Measurements from ENCODE around the gene LMO7.
A peak's percentile ranks its signal among the peaks of the same experiment; 100 is the strongest.
"Not testable (repeated sequence)": the region's sequence is repeated elsewhere in the genome, so short reads cannot be mapped to it uniquely, and the experiment has no call there.

Gene LMO7

DNA sequence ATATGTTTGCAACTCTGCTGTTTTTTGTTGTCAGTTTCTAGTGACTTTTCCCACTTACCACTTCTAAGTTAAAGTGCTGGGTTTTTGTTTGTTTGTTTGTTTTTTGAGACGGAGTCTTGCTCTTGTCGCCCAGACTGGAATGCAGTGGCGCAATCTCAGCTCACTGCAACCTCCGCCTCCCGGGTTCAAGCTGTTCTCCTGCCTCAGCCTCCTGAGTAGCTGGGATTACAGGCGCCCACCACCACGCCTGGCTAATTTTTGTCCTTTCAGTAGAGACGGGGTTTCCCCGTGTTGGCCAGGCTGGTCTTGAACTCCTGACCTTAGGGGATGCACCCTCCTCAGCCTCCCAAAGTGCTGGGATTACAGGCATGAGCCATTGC, 157.0 kb downstream of the LMO7 start:
- H3K36me3 Mint-ChIP-seq (ENCODE audit: low read depth); H3K4me1 Mint-ChIP-seq (ENCODE audit: low read depth); H3K27ac Mint-ChIP-seq; H3K4me3 Mint-ChIP-seq; H3K27me3 Mint-ChIP-seq (ENCODE audit: low read depth); H3K9me3 Mint-ChIP-seq: not testable (repeated sequence)

DNA sequence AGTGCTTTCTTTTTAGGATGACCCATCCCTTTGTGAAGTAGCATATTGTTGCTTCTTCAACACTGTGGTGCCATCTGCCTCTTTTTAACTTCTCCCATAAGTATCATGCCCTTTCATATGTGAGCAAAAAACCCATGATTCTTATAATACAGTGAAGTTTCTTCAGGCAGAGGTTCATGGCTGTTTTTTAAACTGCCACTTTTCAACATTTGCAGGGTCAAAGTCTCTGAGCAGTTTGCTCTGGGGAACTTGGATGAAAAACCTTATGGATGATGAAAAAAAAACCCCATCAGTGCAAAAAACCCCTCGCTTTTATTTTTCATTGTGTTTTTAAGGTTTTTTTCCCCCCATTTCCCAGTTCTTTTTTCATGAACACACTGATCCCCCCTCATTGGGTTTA, 158.5 kb downstream of the LMO7 start:
- Mint-ChIP-seq H3K27ac (no peak overlapping the region), H3K27me3 (ENCODE audit: low read depth) (no peaks in the 10 kb centered on the region), H3K4me1 (ENCODE audit: low read depth) (peaks cover 17% of the 10 kb centered on the region), H3K4me3 (no peak overlapping the region), H3K9me3 (no peaks in the 10 kb centered on the region), H3K36me3 (ENCODE audit: low read depth) (peaks cover 9% of the 10 kb centered on the region)

DNA sequence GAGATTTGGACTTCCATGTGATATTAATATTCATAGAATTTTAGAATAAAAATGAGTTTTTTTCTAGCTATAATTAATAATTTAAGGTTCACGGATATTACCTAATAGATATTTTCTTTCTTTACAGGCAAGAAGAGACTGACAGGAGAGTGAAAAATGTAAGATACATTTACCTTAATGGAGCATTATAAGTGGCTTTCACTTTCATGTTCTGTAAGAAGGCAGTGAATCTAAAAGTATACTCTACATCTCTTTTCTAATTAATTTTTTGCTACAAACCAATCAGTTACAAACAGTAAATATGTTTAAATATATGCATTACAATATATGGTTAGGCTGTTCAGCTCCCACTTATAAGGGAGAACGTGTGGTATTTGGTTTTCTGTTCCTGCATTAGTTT, 159.1 kb downstream of the LMO7 start:
- Mint-ChIP-seq H3K36me3 (ENCODE audit: low read depth) (peaks cover 9% of the 10 kb centered on the region), H3K4me3 (no peak overlapping the region), H3K27me3 (ENCODE audit: low read depth) (no peaks in the 10 kb centered on the region), H3K27ac (no peak overlapping the region), H3K9me3 (no peaks in the 10 kb centered on the region), H3K4me1 (ENCODE audit: low read depth) (peaks cover 20% of the 10 kb centered on the region)

DNA sequence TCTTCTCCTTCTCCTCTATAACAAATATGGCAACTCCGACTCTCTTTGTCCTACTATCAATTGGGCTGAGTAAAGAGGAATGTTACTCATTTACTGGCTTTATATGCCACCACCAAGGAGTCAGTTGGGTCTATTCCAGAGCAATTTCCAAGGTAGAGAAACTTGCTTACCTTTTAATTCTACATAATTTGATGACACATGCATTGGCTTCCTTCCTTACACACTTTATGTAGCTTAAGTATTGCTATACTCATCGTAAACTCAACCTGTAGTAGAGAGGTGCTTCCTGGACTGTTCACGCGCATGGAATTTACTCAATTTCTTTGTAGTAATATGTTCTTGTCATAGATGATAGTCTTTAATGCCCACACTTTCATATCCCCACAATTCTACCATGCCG, 160.7 kb downstream of the LMO7 start:
- Mint-ChIP-seq H3K9me3 (no peaks in the 10 kb centered on the region), H3K27ac (no peak overlapping the region), H3K4me3 (no peak overlapping the region), H3K27me3 (ENCODE audit: low read depth) (no peaks in the 10 kb centered on the region), H3K36me3 (ENCODE audit: low read depth) (peaks cover 7% of the 10 kb centered on the region), H3K4me1 (ENCODE audit: low read depth) (peaks cover 25% of the 10 kb centered on the region)

DNA sequence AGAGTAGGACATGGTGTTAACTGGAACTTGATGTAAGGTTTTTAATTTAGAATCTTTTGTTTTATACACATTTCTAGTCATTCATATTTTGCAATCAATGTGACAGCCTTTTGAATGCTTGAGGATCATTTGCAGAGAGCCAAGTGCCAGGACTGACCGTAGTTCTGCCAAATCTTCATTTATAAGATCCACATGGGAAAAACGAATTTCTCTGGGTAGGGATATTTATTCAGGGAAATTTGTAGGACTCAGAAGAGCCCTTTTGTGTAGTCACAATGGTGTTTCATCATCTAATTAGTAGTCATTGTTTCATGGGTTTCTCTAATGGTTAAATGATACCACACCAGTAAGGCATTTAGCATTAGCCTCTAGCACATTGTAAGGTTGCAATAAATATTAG, 161.1 kb downstream of the LMO7 start:
- Mint-ChIP-seq H3K36me3 (ENCODE audit: low read depth) (peaks cover 8% of the 10 kb centered on the region), H3K4me3 (no peak overlapping the region), H3K4me1 (ENCODE audit: low read depth) (peaks cover 26% of the 10 kb centered on the region), H3K27ac (no peak overlapping the region), H3K9me3 (no peaks in the 10 kb centered on the region), H3K27me3 (ENCODE audit: low read depth) (no peaks in the 10 kb centered on the region)

DNA sequence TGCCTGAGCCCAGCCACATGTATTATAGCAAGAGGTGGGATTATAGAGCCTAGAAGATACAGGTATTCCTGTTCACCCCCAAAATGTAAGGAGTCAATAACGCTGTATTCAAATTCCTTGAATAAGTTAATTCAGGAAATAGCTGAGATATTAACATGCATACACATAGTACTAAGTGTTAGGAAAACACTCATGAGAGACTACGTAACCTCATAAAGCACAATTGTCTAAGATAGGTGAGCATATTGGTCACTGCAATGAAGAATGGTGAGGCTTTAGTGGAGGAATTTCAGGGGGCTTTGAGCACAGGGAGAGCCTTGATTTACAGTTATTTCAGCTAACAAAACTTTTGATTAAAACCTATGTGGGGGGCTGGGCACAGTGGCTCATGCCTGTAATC, 161.6 kb downstream of the LMO7 start:
- Mint-ChIP-seq H3K36me3 (ENCODE audit: low read depth) (peaks cover 8% of the 10 kb centered on the region), H3K27ac (no peak overlapping the region), H3K4me1 (ENCODE audit: low read depth) (peaks cover 31% of the 10 kb centered on the region)

DNA sequence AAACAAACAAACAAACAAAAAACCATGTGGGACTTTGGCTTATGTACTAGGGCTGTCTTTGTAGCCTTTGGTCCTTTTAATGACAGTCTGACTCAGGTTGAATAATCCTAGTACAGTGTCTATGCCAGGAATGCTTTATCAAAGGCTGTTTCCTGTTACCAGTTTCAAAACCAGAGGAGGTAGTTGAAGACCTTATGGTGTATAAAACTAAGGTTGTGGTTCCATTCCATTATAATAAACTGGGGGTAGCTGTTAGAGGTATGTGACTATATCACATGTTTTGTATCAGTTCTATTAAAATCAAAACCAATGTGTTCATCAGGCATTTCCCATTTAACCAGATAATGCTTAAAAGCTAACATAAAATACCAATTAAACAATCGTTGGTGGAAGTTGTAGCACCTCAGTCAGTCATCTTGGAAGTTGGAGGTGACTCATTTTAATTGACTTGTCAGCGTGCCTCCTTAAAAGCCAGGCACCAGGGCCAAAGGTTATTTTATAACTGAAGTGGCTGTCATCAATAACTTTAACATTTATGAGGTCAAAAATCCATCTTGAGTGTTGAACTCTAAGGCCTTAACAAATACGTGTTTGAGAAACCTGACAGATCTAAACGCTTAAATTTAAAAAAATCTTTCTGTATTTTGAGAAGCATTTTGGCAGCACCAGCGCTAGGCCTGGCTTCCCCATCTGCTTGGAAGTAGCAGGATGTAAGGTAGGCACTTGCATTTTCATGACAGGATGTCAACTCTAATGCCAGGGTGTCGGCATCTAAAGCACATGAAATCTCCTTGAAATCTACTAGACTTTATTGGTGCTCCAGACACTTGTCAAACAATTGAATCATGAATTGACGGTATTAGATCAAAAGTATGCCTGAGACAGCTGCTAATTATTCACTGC, 162.5 kb downstream of the LMO7 start:
- H3K9me3 Mint-ChIP-seq = no peaks in the 10 kb centered on the region
- H3K27ac Mint-ChIP-seq = no peak overlapping the region
- H3K4me3 Mint-ChIP-seq = no peak overlapping the region
- peaks cover 40% of the 10 kb centered on the region for H3K4me1 Mint-ChIP-seq (ENCODE audit: low read depth)
- no peaks in the 10 kb centered on the region for H3K27me3 Mint-ChIP-seq (ENCODE audit: low read depth)
- H3K36me3 Mint-ChIP-seq (ENCODE audit: low read depth) = peaks cover 8% of the 10 kb centered on the region

More for the DNA sequence above, 161.6 kb downstream of the LMO7 start:
- H3K4me3 Mint-ChIP-seq = no peak overlapping the region
- H3K9me3 Mint-ChIP-seq = no peaks in the 10 kb centered on the region
- H3K27me3 Mint-ChIP-seq (ENCODE audit: low read depth) = no peaks in the 10 kb centered on the region

DNA sequence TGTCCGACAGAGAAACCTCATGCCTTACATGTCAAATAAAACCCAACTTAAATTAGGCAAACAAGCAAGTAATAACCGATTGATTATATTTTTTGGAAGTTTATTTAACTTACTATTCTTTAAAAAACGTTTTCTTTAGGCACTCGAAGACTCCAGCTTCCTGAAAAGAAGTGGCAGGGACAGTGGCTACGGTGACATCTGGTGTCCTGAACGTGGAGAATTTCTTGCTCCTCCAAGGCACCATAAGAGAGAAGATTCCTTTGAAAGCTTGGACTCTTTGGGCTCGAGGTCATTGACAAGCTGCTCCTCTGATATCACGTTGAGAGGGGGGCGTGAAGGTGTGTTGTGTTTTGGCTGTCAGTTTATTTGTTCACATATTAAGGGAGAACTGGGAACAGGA, 164.4 kb downstream of the LMO7 start:
- Mint-ChIP-seq H3K27me3 (ENCODE audit: low read depth) (no peaks in the 10 kb centered on the region), H3K36me3 (ENCODE audit: low read depth) (peaks cover 8% of the 10 kb centered on the region), H3K4me3 (no peak overlapping the region), H3K4me1 (ENCODE audit: low read depth) (peaks cover 39% of the 10 kb centered on the region), H3K9me3 (no peaks in the 10 kb centered on the region), H3K27ac (no peak overlapping the region)

DNA sequence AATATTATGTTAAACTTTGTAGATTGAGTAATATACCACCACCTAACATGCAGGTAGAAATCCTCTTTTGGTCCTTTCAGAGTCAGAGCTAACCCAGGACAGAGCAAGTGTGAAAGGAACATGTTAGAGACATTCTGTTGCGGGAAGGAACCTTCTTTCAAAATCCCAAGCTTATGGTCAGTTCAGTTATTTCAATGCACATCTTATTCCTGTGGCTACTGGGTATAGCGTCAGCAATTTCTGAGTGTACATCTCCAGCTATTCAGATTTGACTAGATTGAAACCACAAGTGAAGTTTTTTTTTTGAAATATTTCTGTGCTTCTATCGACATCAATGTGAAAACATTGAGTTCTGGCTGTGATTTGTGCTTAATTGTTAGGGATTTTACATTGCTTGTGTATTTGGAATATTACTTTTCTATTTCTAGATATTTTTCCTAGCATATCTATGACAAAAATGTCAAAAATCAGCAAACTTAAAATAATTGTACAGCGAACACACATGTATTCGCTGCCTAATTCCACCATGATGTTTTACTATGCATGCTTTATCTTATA, 165.3 kb downstream of the LMO7 start:
- Mint-ChIP-seq H3K4me1 (ENCODE audit: low read depth) (peaks cover 39% of the 10 kb centered on the region), H3K27ac (no peak overlapping the region), H3K36me3 (ENCODE audit: low read depth) (peaks cover 8% of the 10 kb centered on the region), H3K9me3 (no peaks in the 10 kb centered on the region), H3K4me3 (no peak overlapping the region), H3K27me3 (ENCODE audit: low read depth) (no peaks in the 10 kb centered on the region)

DNA sequence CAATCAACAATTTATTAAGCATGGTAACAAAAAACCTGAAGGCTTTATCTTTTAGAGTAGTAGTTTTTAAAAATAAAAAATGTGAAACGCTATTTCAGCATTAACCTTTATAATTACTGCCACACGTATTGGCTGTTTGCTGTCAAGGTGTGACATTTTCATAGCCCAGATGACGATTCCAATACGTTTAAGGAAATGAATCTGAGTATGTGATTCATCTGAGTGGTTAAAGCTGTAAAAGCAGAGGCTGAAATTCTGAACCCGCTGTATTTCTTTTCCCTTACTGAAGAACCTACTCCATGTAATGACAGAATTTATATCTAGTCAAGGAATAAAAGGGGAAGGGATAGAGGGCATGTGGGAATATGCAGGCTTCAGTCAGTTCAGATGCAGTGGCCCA, 166.0 kb downstream of the LMO7 start:
- Mint-ChIP-seq H3K4me3 (no peak overlapping the region), H3K4me1 (ENCODE audit: low read depth) (peaks cover 39% of the 10 kb centered on the region), H3K27me3 (ENCODE audit: low read depth) (no peaks in the 10 kb centered on the region), H3K9me3 (no peaks in the 10 kb centered on the region), H3K27ac (peak overlapping the region; percentile 11), H3K36me3 (ENCODE audit: low read depth) (peaks cover 8% of the 10 kb centered on the region)

DNA sequence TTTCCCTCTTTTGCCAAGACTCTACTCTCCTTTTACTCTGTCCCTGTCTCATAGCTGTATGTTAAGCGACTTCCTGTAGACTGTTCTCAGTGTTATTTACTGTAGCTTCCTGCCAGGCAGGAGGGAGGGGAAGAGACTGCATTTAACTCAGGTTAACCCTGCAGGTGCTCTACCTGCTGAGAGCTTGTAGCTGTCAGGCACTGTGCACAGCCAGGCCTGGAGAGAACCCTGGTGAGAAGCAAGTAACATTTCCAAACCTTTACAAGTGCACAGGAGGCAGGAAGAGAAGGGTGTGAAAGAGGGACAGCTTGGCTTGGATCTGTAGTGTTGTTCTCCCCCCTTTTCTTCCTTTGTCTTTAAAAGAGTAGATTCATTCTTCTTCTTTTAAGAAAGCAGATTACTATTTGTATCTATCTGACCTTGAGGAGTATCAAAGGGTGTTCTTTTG, 167.1 kb downstream of the LMO7 start:
- Mint-ChIP-seq H3K4me1 (ENCODE audit: low read depth) (peaks cover 33% of the 10 kb centered on the region), H3K9me3 (no peaks in the 10 kb centered on the region), H3K27me3 (ENCODE audit: low read depth) (no peaks in the 10 kb centered on the region), H3K4me3 (no peak overlapping the region), H3K27ac (peak overlapping the region; percentile 6), H3K36me3 (ENCODE audit: low read depth) (peaks cover 2% of the 10 kb centered on the region)

DNA sequence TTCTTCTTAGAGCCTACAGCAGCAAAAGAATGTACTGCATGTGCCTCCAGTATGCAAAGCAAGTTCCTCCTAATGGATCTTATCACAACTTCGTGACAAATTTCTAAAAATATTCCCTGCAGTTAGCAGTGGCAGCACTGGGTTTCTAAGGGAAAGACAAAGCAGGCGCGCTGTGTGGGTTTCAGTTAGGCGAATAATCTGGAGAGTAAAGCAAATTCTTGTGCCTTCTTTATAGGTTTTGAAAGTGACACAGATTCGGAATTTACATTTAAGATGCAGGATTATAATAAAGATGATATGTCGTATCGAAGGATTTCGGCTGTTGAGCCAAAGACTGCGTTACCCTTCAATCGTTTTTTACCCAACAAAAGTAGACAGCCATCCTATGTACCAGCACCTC, 167.9 kb downstream of the LMO7 start:
- no peak overlapping the region for H3K4me3 Mint-ChIP-seq
- H3K36me3 Mint-ChIP-seq (ENCODE audit: low read depth) = peaks cover 2% of the 10 kb centered on the region
- no peak overlapping the region for H3K27ac Mint-ChIP-seq

DNA sequence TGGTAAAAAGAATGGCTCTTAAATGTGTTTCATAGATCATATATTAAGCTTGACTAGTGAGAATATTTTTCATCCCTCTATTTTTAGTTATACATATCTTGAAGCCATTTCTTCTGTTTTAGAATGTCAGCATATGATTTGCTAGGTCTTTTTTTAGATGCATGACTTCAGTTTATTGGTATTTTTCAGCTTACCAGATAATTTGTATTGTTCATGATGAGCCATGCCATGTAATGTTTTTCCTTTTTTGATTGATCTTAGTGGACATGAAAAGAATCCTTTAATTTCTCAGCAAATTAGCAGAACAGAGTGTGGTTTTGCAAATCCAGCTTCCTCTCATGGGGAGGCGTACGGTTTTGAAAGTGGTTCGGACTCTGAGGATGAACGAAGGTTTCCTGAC, 168.5 kb downstream of the LMO7 start:
- H3K4me1 Mint-ChIP-seq (ENCODE audit: low read depth) = peaks cover 24% of the 10 kb centered on the region
- H3K36me3 Mint-ChIP-seq (ENCODE audit: low read depth) = peaks cover 2% of the 10 kb centered on the region
- no peaks in the 10 kb centered on the region for H3K9me3 Mint-ChIP-seq
- H3K27ac Mint-ChIP-seq = no peak overlapping the region
- H3K27me3 Mint-ChIP-seq (ENCODE audit: low read depth) = no peaks in the 10 kb centered on the region
- H3K4me3 Mint-ChIP-seq = no peak overlapping the region

More for the DNA sequence above, 167.9 kb downstream of the LMO7 start:
- H3K27me3 Mint-ChIP-seq (ENCODE audit: low read depth) = no peaks in the 10 kb centered on the region
- peaks cover 26% of the 10 kb centered on the region for H3K4me1 Mint-ChIP-seq (ENCODE audit: low read depth)
- no peaks in the 10 kb centered on the region for H3K9me3 Mint-ChIP-seq

DNA sequence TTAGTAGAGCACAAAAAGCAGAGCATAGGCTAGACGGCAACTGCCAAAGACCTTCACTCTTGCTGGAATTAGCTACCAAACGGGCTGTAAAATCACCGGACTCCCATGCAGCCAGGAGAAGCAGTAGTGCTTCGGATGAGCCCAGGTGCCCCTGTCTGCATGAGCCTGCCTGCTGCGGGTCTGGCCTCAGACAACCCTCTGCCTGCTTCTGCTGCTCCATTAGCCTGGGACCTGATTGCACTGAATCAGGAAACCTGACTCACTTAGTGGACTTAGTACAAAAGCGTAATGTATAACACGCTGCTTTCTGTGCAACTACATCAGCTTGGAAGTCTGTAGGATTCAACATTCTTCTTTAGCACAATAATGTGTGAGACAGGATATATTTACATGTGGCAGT, 170.0 kb downstream of the LMO7 start:
- Mint-ChIP-seq H3K9me3 (no peaks in the 10 kb centered on the region), H3K4me3 (no peak overlapping the region), H3K27me3 (ENCODE audit: low read depth) (no peaks in the 10 kb centered on the region), H3K27ac (no peak overlapping the region), H3K36me3 (ENCODE audit: low read depth) (peaks cover 2% of the 10 kb centered on the region), H3K4me1 (ENCODE audit: low read depth) (peaks cover 18% of the 10 kb centered on the region)

DNA sequence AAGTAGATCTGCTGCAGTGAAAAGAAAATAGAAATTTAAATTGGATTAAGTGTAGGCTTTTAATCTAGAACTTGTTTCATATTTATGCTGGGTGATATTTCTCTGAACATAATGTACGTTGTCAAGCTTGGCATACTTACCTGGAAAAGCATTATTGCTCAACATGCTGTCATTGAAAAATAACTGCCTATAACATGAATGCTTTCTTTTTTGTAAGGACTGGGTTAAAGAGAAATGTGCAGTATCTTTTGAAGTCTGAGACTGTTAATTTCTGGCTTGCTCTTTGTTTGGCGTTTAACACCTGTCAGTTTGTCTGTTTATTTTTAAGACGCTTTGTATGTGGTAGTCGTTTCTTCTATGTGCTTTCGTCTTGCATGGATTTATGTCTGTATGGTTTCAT, 175.2 kb downstream of the LMO7 start:
- Mint-ChIP-seq H3K36me3 (ENCODE audit: low read depth) (no peaks in the 10 kb centered on the region), H3K4me3 (no peak overlapping the region), H3K27me3 (ENCODE audit: low read depth) (no peaks in the 10 kb centered on the region), H3K27ac (no peak overlapping the region), H3K9me3 (no peaks in the 10 kb centered on the region), H3K4me1 (ENCODE audit: low read depth) (no peaks in the 10 kb centered on the region)

Measured in T-helper 1 cell treated with Interleukin-12 subunit alpha and Interleukin-12 subunit beta and Interleukin-4 antibody, amounts not matched to agents 30 μg/mL and 1 μg/mL, for 36 hours (primary cell).